ENCODE measurements around the gene KRT38.
A peak's percentile ranks its signal among the peaks of the same experiment; 100 is the strongest.
"Not testable (repeated sequence)": the region's sequence is repeated elsewhere in the genome, so short reads cannot be mapped to it uniquely, and the experiment has no call there.

The KRT38 gene

GRCh38 chr17:41395611-41396010 is 45.2 kb downstream of the KRT38 start:
- no peak for DNase-seq (ENCODE audit: low read depth, low spot score)

- DNase-seq (ENCODE audit: low read depth, low spot score) = not testable (repeated sequence)
Measured at GRCh38 chr17:41395044-41395443, 45.7 kb downstream of the KRT38 start.

- no peak for DNase-seq (ENCODE audit: low read depth, low spot score)
Measured at GRCh38 chr17:41394254-41394996, 46.4 kb downstream of the KRT38 start.

- no peak for DNase-seq (ENCODE audit: low read depth, low spot score)
Measured at GRCh38 chr17:41393826-41394225, 47.0 kb downstream of the KRT38 start.

- no peak for DNase-seq (ENCODE audit: low read depth, low spot score)
Measured at GRCh38 chr17:41393294-41393693, 47.5 kb downstream of the KRT38 start.

GRCh38 chr17:41392278-41392677 is 48.5 kb downstream of the KRT38 start:
- DNase-seq (ENCODE audit: low read depth, low spot score) = no peak

GRCh38 chr17:41391535-41391934 is 49.2 kb downstream of the KRT38 start:
- DNase-seq (ENCODE audit: low read depth, low spot score) = no peak

- DNase-seq (ENCODE audit: low read depth, low spot score) = no peak
Measured at GRCh38 chr17:41390411-41390938, 50.3 kb downstream of the KRT38 start.

- DNase-seq (ENCODE audit: low read depth, low spot score) = peak; percentile 41
Measured at GRCh38 chr17:41387670-41388069, 53.1 kb downstream of the KRT38 start.

GRCh38 chr17:41386227-41386626 is 54.6 kb downstream of the KRT38 start:
- no peak for DNase-seq (ENCODE audit: low read depth, low spot score)

Measured in astrocyte of the hippocampus (primary cell).